DND-41 (cell line): ENCODE results near the gene NANOS3.

ENCODE experiments used
- ATAC-seq: fragments of 200-7000 bp; cut with Tn5 transposase; 3 replicates; pipeline ENCODE4 v1.9.1; 2021; ENCODE audit warnings: low read depth; ENCODE audit not compliant: insufficient read depth
- DNase-seq: peaks from one replicate; pipeline ENCODE4 v3.0.0-alpha.2; 2020
- H2AFZ ChIP-seq: 2 replicates; pipeline ENCODE4 v1.6.0; 2012; ENCODE audit warnings: low read depth, low read length
- H3K27ac ChIP-seq: 2 replicates; pipeline ENCODE4 v1.5.1; 2012; ENCODE audit warnings: low read length, inconsistent platforms
- H3K27me3 ChIP-seq: fragments of 200-600 bp; sonication (generic); 2 replicates; pipeline ENCODE4 v1.6.0; 2012; ENCODE audit warnings: low read length, mild to moderate bottlenecking, inconsistent platforms; ENCODE audit not compliant: insufficient read depth, poor library complexity
- H3K36me3 ChIP-seq: 2 replicates; pipeline ENCODE4 v1.5.1; 2012; ENCODE audit warnings: low read length, inconsistent platforms; ENCODE audit not compliant: insufficient read depth
- H3K4me1 ChIP-seq: 2 replicates; pipeline ENCODE4 v1.5.1; 2012; ENCODE audit warnings: mild to moderate bottlenecking, low read length; ENCODE audit not compliant: insufficient read depth
- H3K4me2 ChIP-seq: 2 replicates; pipeline ENCODE4 v1.6.0; 2012; ENCODE audit warnings: mild to moderate bottlenecking, moderate library complexity, low read length, inconsistent platforms; ENCODE audit not compliant: insufficient read depth
- H3K4me3 ChIP-seq, 2 experiments: fragments of 200-600 bp in 1 of 2; shearing (Covaris generic) in 1 of 2; 2 replicates each; pipeline ENCODE4 v1.5.1; 2012 to 2016; ENCODE audit warnings: inconsistent platforms in 2 of 2, low read length in 2 of 2, mild to moderate bottlenecking in 2 of 2, low read depth in 1 of 2, moderate library complexity in 1 of 2
- H3K79me2 ChIP-seq: 2 replicates; pipeline ENCODE4 v1.6.0; 2012; ENCODE audit warnings: low read length, inconsistent platforms; ENCODE audit not compliant: insufficient read depth
- H3K9ac ChIP-seq: 2 replicates; pipeline ENCODE4 v1.6.0; 2012; ENCODE audit warnings: low read depth, mild to moderate bottlenecking, inconsistent platforms, low read length, moderate library complexity
- H3K9me3 ChIP-seq: 2 replicates; pipeline ENCODE4 v1.5.1; 2012; ENCODE audit warnings: low read length, moderate library complexity, mild to moderate bottlenecking, inconsistent platforms; ENCODE audit not compliant: insufficient read depth, severe bottlenecking
- H4K20me1 ChIP-seq: 2 replicates; pipeline ENCODE4 v1.6.0; 2012; ENCODE audit warnings: low read length; ENCODE audit not compliant: insufficient read depth
- EZH2 ChIP-seq: IDR thresholded peaks from 3 replicates; pipeline ENCODE4 v1.6.1; 2012; ENCODE audit warnings: borderline replicate concordance, low read depth, mild to moderate bottlenecking, moderate library complexity, low read length, inconsistent platforms; ENCODE audit not compliant: severe bottlenecking
- TF ChIP-seq, protein P1 (sequence below): IDR thresholded peaks from 2 replicates; pipeline ENCODE4 v1.5.1; 2012; ENCODE audit warnings: borderline replicate concordance, low read length, moderate library complexity, mild to moderate bottlenecking; ENCODE audit not compliant: poor library complexity, severe bottlenecking; ENCODE audit errors: extremely low read depth

The NANOS3 gene

DNA sequence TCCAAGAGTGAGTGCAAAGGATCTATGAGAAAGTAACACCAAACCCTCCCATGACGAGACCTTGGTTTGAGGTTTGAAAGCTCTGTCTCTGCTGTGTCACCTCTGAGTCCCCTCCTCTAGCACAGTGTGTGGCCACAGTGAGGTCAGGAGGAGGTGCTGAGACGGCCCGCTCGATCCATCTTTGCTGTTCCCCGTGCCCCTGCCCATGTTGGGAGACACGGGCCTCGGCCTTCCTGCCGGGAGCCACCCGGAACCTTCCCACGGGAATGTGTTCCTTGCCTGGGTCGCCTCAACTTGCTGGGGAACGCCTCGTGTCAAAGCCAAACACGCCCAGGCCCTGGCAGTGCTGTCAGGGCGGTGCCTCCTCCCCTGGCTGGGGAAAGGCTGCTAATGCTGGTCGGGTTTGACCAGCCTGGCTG lies 10.1 kb downstream of the NANOS3 start:
- no peak overlapping the region for H2AFZ ChIP-seq
- H3K9me3 ChIP-seq = no peaks in the 10 kb centered on the region
- TF ChIP-seq, protein P1, sequence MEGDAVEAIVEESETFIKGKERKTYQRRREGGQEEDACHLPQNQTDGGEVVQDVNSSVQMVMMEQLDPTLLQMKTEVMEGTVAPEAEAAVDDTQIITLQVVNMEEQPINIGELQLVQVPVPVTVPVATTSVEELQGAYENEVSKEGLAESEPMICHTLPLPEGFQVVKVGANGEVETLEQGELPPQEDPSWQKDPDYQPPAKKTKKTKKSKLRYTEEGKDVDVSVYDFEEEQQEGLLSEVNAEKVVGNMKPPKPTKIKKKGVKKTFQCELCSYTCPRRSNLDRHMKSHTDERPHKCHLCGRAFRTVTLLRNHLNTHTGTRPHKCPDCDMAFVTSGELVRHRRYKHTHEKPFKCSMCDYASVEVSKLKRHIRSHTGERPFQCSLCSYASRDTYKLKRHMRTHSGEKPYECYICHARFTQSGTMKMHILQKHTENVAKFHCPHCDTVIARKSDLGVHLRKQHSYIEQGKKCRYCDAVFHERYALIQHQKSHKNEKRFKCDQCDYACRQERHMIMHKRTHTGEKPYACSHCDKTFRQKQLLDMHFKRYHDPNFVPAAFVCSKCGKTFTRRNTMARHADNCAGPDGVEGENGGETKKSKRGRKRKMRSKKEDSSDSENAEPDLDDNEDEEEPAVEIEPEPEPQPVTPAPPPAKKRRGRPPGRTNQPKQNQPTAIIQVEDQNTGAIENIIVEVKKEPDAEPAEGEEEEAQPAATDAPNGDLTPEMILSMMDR = no peak
- TF ChIP-seq EZH2 = no peak
- ATAC-seq (no peak), DNase-seq (no peak)
- peaks cover 31% of the 10 kb centered on the region for H3K36me3 ChIP-seq
- H3K27me3 ChIP-seq = no peaks in the 10 kb centered on the region
- H3K9ac ChIP-seq = no peak overlapping the region
- H4K20me1 ChIP-seq = no peaks in the 10 kb centered on the region
- H3K79me2 ChIP-seq = no peaks in the 10 kb centered on the region
- no peak overlapping the region for H3K4me2 ChIP-seq
- peak overlapping the region; percentile 36; the same call in 1 of the 2 replicates for H3K27ac ChIP-seq
- no peak overlapping the region for H3K4me3 ChIP-seq
- peaks cover 28% of the 10 kb centered on the region for H3K4me1 ChIP-seq

GRCh38 chr19:13887517-13887916 lies 10.6 kb downstream of the NANOS3 start:
- H4K20me1 ChIP-seq = no peaks in the 10 kb centered on the region
- H3K9me3 ChIP-seq = no peaks in the 10 kb centered on the region
- H3K27me3 ChIP-seq = no peaks in the 10 kb centered on the region
- H3K4me1 ChIP-seq = peaks cover 23% of the 10 kb centered on the region
- peak overlapping the region; percentile 36; the same call in 1 of the 2 replicates for H3K27ac ChIP-seq
- H2AFZ ChIP-seq = no peak overlapping the region
- no peak for TF ChIP-seq EZH2
- TF ChIP-seq, protein P1 = no peak
- H3K4me2 ChIP-seq = no peak overlapping the region
- no peak overlapping the region for H3K4me3 ChIP-seq
- no peak for DNase-seq
- ATAC-seq = no peak
- no peak overlapping the region for H3K9ac ChIP-seq
- peaks cover 34% of the 10 kb centered on the region for H3K36me3 ChIP-seq
- no peaks in the 10 kb centered on the region for H3K79me2 ChIP-seq

DNA sequence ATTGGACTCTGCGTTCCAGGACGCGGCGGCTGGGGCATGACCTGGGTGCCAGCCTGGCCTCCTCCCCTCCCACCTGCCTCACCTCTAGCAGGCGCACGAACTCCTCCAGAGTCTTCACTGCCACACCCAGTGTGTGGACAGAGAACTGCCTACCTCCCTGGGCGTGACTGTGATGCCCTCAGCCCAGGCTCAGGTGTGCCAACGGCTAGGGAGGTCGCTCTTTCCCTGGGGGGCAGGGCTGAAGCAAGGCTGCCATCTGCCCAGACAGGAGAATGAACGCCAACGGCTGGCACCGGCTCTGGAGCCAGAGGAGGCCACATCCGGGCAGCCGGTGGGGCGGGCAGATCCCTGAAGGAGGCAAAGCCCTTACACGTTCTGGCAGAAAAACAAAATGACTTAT lies 11.3 kb downstream of the NANOS3 start:
- no peaks in the 10 kb centered on the region for H3K9me3 ChIP-seq
- no peak overlapping the region for H2AFZ ChIP-seq
- no peak overlapping the region for H3K9ac ChIP-seq
- H3K79me2 ChIP-seq = no peaks in the 10 kb centered on the region
- TF ChIP-seq, protein P1 = no peak
- no peak for TF ChIP-seq EZH2
- H3K4me2 ChIP-seq = no peak overlapping the region
- H3K36me3 ChIP-seq = peaks cover 41% of the 10 kb centered on the region
- ATAC-seq = no peak
- no peak overlapping the region for H3K27ac ChIP-seq
- peaks cover 15% of the 10 kb centered on the region for H3K4me1 ChIP-seq
- DNase-seq = no peak
- H3K4me3 ChIP-seq = no peak overlapping the region
- H4K20me1 ChIP-seq = no peaks in the 10 kb centered on the region
- H3K27me3 ChIP-seq = no peaks in the 10 kb centered on the region

GRCh38 chr19:13890136-13890535 lies 13.2 kb downstream of the NANOS3 start:
- H3K4me3 ChIP-seq = no peak overlapping the region
- H3K4me1 ChIP-seq = 0 out of 2 replicates have a peak, but pooled peaks cover 3% of the 10 kb centered on the region
- H2AFZ ChIP-seq = no peak overlapping the region
- peaks cover 55% of the 10 kb centered on the region for H3K36me3 ChIP-seq
- DNase-seq = no peak
- no peaks in the 10 kb centered on the region for H3K27me3 ChIP-seq
- H3K79me2 ChIP-seq = no peaks in the 10 kb centered on the region
- no peak for ATAC-seq
- H3K27ac ChIP-seq = no peak overlapping the region
- no peaks in the 10 kb centered on the region for H4K20me1 ChIP-seq
- H3K9me3 ChIP-seq = no peaks in the 10 kb centered on the region
- no peak overlapping the region for H3K4me2 ChIP-seq
- TF ChIP-seq, protein P1 = no peak
- TF ChIP-seq EZH2 = no peak
- H3K9ac ChIP-seq = no peak overlapping the region
